H1 (cell line): ENCODE data around the gene ZRANB2. TPM values are rescaled to one million over a fixed set of nuclear protein-coding genes. Genes with fewer than 3 reads are reported as not detected.

Source experiments
- CTCF ChIA-PET: fragments of 300-600 bp; sonication (Branson Sonifier 250); formaldehyde crosslinking; loops from one replicate; lab custom pipeline; 2021; ENCODE audit not compliant: partially characterized antibody; lab: Charles Lee
- POLR2A ChIA-PET: fragments of 300-600 bp; sonication (Branson Sonifier 250); formaldehyde crosslinking; loops from one replicate; lab custom pipeline; 2021; ENCODE audit warnings: inconsistent platforms; ENCODE audit not compliant: partially characterized antibody; lab: Charles Lee
- DNase-seq, 2 experiments: peaks; one replicate each; pipeline versions ENCODE4 v3.0.0 to v3.0.0-alpha.2; 2010 to 2022; ENCODE audit warnings: low spot score in 2 of 2, low read depth in 1 of 2, mixed read lengths in 1 of 2
- FAIRE-seq: peaks from 2 replicates; lab custom pipeline; 2011; peaks lifted over from hg19 to GRCh38; lab: Jason Lieb, UNC
- H2AFZ ChIP-seq: 2 replicates; pipeline ENCODE4 v1.8.1; 2012; ENCODE audit warnings: low read length, inconsistent platforms
- H2AK5ac ChIP-seq: 2 replicates; pipeline ENCODE4 v1.6.1; 2013; ENCODE audit warnings: low read depth, low read length
- H2BK120ac ChIP-seq: replicated peaks from 2 replicates; pipeline ENCODE3; 2013; ENCODE audit warnings: low read depth, low read length, inconsistent platforms
- H2BK12ac ChIP-seq: 2 replicates; pipeline ENCODE4 v1.6.1; 2013; ENCODE audit warnings: low read depth, low read length
- H2BK15ac ChIP-seq: 2 replicates; pipeline ENCODE4 v1.6.1; 2013; ENCODE audit warnings: low read length
- H2BK20ac ChIP-seq: 2 replicates; pipeline ENCODE4 v1.6.1; 2013; ENCODE audit warnings: low read length
- H2BK5ac ChIP-seq: 2 replicates; pipeline ENCODE4 v1.6.1; 2013; ENCODE audit warnings: low read depth, low read length
- H3K14ac ChIP-seq: 2 replicates; pipeline ENCODE4 v1.6.1; 2013; ENCODE audit warnings: inconsistent platforms; ENCODE audit not compliant: insufficient read length
- H3K18ac ChIP-seq: 2 replicates; pipeline ENCODE4 v1.6.1; 2013; ENCODE audit warnings: low read length; ENCODE audit errors: extremely low read depth
- H3K23ac ChIP-seq: 2 replicates; pipeline ENCODE4 v1.6.1; 2013; ENCODE audit warnings: inconsistent platforms; ENCODE audit not compliant: insufficient read length
- H3K23me2 ChIP-seq: 2 replicates; pipeline ENCODE4 v1.6.1; 2013; ENCODE audit warnings: low read depth, low read length
- H3K27ac ChIP-seq: 2 replicates; pipeline ENCODE4 v1.6.1; 2011; ENCODE audit warnings: low read depth, low read length, inconsistent platforms
- H3K27me3 ChIP-seq, 4 experiments: replicated peaks in 1 of 4; 1 replicate in 1 of 4; 2 replicates in 3 of 4; pipeline versions ENCODE4 v1.6.1 to v1.8.1; 2011 to 2013; ENCODE audit warnings: low read length in 3 of 4, mild to moderate bottlenecking in 3 of 4, inconsistent platforms in 2 of 4, mixed read lengths in 2 of 4, moderate library complexity in 1 of 4; ENCODE audit not compliant: control insufficient read depth in 3 of 4, insufficient read depth in 3 of 4; ENCODE audit errors: extremely low read depth in 1 of 4
- H3K36me3 ChIP-seq, 4 experiments: 2 replicates each; pipeline versions ENCODE4 v1.6.1 to v1.8.1; 2011 to 2013; ENCODE audit warnings: mild to moderate bottlenecking in 4 of 4, low read length in 3 of 4, moderate library complexity in 2 of 4, control low read depth in 1 of 4, inconsistent platforms in 1 of 4; ENCODE audit not compliant: insufficient read depth in 4 of 4, control insufficient read depth in 2 of 4
- H3K4ac ChIP-seq: replicated peaks from 2 replicates; pipeline ENCODE3; 2013; ENCODE audit warnings: low read length, low read depth, mixed read lengths, inconsistent platforms; ENCODE audit not compliant: insufficient read length
- H3K4me1 ChIP-seq, 4 experiments: replicated peaks in 1 of 4; 1 replicate in 1 of 4; 2 replicates in 3 of 4; pipeline versions ENCODE4 v1.6.1 to v1.8.1; 2011 to 2013; ENCODE audit warnings: low read length in 3 of 4, inconsistent platforms in 2 of 4, mixed read lengths in 1 of 4; ENCODE audit not compliant: insufficient read depth in 4 of 4, control insufficient read depth in 3 of 4
- H3K4me2 ChIP-seq, 2 experiments: 2 replicates each; pipeline versions ENCODE4 v1.6.1 to v1.8.1; 2011 to 2013; ENCODE audit warnings: low read depth in 2 of 2, low read length in 2 of 2, control low read depth in 1 of 2, inconsistent platforms in 1 of 2, mild to moderate bottlenecking in 1 of 2; ENCODE audit not compliant: insufficient read depth in 1 of 2
- H3K4me3 ChIP-seq, 4 experiments: fragments of 200-600, 300-600 bp in 1 of 4; sonication (generic), shearing (Covaris generic), sonication (Bioruptor Twin) in 1 of 4; 2 replicates each; pipeline versions ENCODE4 v1.5.1 to v1.8.1; 2011 to 2016; ENCODE audit warnings: low read length in 4 of 4, low read depth in 3 of 4, control low read depth in 2 of 4, inconsistent platforms in 2 of 4, mild to moderate bottlenecking in 2 of 4, mixed read lengths in 1 of 4, moderate library complexity in 1 of 4; ENCODE audit not compliant: insufficient read depth in 2 of 4; ENCODE audit errors: extremely low read depth in 1 of 4
- H3K56ac ChIP-seq: replicated peaks from 2 replicates; pipeline ENCODE3; 2013; ENCODE audit warnings: low read depth, mild to moderate bottlenecking, mixed read lengths, low read length, inconsistent platforms; ENCODE audit not compliant: insufficient read length
- H3K79me1 ChIP-seq: 2 replicates; pipeline ENCODE4 v1.6.1; 2013; ENCODE audit warnings: low read depth, low read length, control low read depth
- H3K79me2 ChIP-seq, 2 experiments: 2 replicates each; pipeline versions ENCODE4 v1.6.1 to v1.8.1; 2012 to 2013; ENCODE audit warnings: low read length in 2 of 2, mild to moderate bottlenecking in 2 of 2, inconsistent platforms in 1 of 2; ENCODE audit not compliant: insufficient read depth in 2 of 2, control insufficient read depth in 1 of 2
- H3K9ac ChIP-seq, 4 experiments: replicated peaks in 1 of 4; 1 replicate in 1 of 4; 2 replicates in 3 of 4; pipeline versions ENCODE4 v1.6.1 to v1.8.1; 2011 to 2013; ENCODE audit warnings: low read depth in 3 of 4, low read length in 3 of 4, control low read depth in 2 of 4, mild to moderate bottlenecking in 2 of 4, moderate library complexity in 2 of 4, inconsistent platforms in 1 of 4; ENCODE audit errors: extremely low read depth in 1 of 4
- H3K9me3 ChIP-seq, 2 experiments: 2 replicates each; pipeline versions ENCODE4 v1.6.1 to v1.8.1; 2012 to 2013; ENCODE audit warnings: mild to moderate bottlenecking in 2 of 2, moderate library complexity in 2 of 2, control low read depth in 1 of 2, inconsistent platforms in 1 of 2, low read depth in 1 of 2, low read length in 1 of 2, mixed read lengths in 1 of 2; ENCODE audit not compliant: insufficient read depth in 2 of 2
- H4K20me1 ChIP-seq, 2 experiments: replicated peaks in 1 of 2; 2 replicates each; pipeline versions ENCODE3 to v1.8.1; 2011 to 2013; ENCODE audit warnings: inconsistent platforms in 2 of 2, low read length in 2 of 2, mild to moderate bottlenecking in 1 of 2; ENCODE audit not compliant: insufficient read depth in 2 of 2, control insufficient read depth in 1 of 2
- H4K5ac ChIP-seq: 2 replicates; pipeline ENCODE4 v1.6.1; 2013; ENCODE audit warnings: low read length, low read depth, mixed read lengths, inconsistent platforms; ENCODE audit not compliant: insufficient read length
- H4K8ac ChIP-seq: 2 replicates; pipeline ENCODE4 v1.8.0; 2013; ENCODE audit warnings: mild to moderate bottlenecking, moderate library complexity, low read length, inconsistent platforms; ENCODE audit not compliant: insufficient read depth; ENCODE audit errors: extremely low read depth
- H4K91ac ChIP-seq: replicated peaks from 2 replicates; pipeline ENCODE3; 2013; ENCODE audit warnings: low read length, mixed read lengths, inconsistent platforms; ENCODE audit not compliant: insufficient read length
- EP300 ChIP-seq, 2 experiments: IDR thresholded peaks; 1 replicate in 1 of 2; 2 replicates in 1 of 2; pipeline ENCODE4 v1.6.1; 2011 to 2012; ENCODE audit warnings: low read depth in 2 of 2, low read length in 2 of 2, mild to moderate bottlenecking in 2 of 2, borderline replicate concordance in 1 of 2, inconsistent platforms in 1 of 2, moderate library complexity in 1 of 2
- TCF12 ChIP-seq: IDR thresholded peaks from 2 replicates; pipeline ENCODE4 v1.6.1; 2011; ENCODE audit warnings: low read depth, mild to moderate bottlenecking, low read length
- WGBS, 2 experiments: shearing (Covaris generic) in 1 of 2; methylation state at CpG; one replicate each; pipeline versions ENCODE4 v1.1.6 to v1.1.7; 2013 to 2015; ENCODE audit warnings: low lambda C conversion rate in 2 of 2, mixed read lengths in 2 of 2, inconsistent platforms in 1 of 2, low coverage in 1 of 2, missing lambda C conversion rate in 1 of 2; ENCODE audit not compliant: insufficient replicate concordance in 2 of 2, insufficient coverage in 1 of 2, insufficient read length in 1 of 2; ENCODE audit errors: extremely low coverage in 1 of 2, missing lambda C conversion rate in 1 of 2; 5-methylcytosine and 5-hydroxymethylcytosine counted together
- polyA plus RNA-seq, 7 experiments: library from polyadenylated mRNA; depleted of rRNA in 3 of 7; stranded (reverse) in 5 of 7; unstranded in 2 of 7; fragments of >200 nt in 5 of 7; fragments of 200-250 nt in 2 of 7; gene quantifications; 1 replicate in 5 of 7; 2 replicates in 1 of 7; 4 replicates in 1 of 7; pipeline versions ENCODE4 v1.2.1 to v1.2.3, GENCODE V29; 2011 to 2013; ENCODE audit warnings: missing spikeins in 2 of 7, mixed read lengths in 2 of 7
- total RNA-seq: library from RNA; stranded (reverse); fragmentation: NEBNext Ultra II Directional; extraction: Animal tissue kit (Norgen Biotek cat#: 25700); gene quantifications from 2 replicates; pipeline ENCODE4 v1.2.1, GENCODE V29; 2021

The ZRANB2 gene
- total and polyA plus RNA-seq, 2 of the 8 experiments (the other 6 are each of a cell fraction or from before 2014, with no cell fraction given), result 35.8 to 103 TPM

GRCh38 chr1:71027991-71028390 lies 52.8 kb downstream of the ZRANB2 start:
- Histone ChIP-seq H4K5ac (no peak overlapping the region), H3K23me2 (no peaks in the 10 kb centered on the region), H3K27ac (no peak overlapping the region), H3K56ac (no peak overlapping the region), H3K18ac (no peak overlapping the region), H4K8ac (no peak overlapping the region), H2BK5ac (no peak overlapping the region), H3K9me3 (no peaks in the 10 kb centered on the region), H3K23ac (no peak overlapping the region), H3K14ac (no peak overlapping the region), H4K20me1 (no peaks in the 10 kb centered on the region), H3K4ac (no peak overlapping the region), H2AFZ (peak overlapping the region; percentile 43; the same call in 1 of the 2 replicates), H3K27me3 (no peaks in the 10 kb centered on the region), H3K79me2 (no peaks in the 10 kb centered on the region), H2BK12ac (no peak overlapping the region), H2BK20ac (no peak overlapping the region), H2BK120ac (no peak overlapping the region), H3K79me1 (no peaks in the 10 kb centered on the region), H3K9ac (no peak overlapping the region), H3K4me1 (no peaks in the 10 kb centered on the region), H3K4me2 (no peak overlapping the region), H3K36me3 (no peaks in the 10 kb centered on the region), H2BK15ac (no peak overlapping the region), H2AK5ac (no peak overlapping the region), H4K91ac (no peak overlapping the region), H3K4me3 (no peak overlapping the region)
- FAIRE-seq (no peak), DNase-seq (no peak)
- WGBS, 2 experiments, result 94% methylated on average over 7 of the region's 7 CpGs; no CpG with 5 or more reads in 1 of the 2 experiments
- POLR2A ChIA-PET, result no interaction called here
- CTCF ChIA-PET, result no interaction called here
- no peak for TF ChIP-seq EP300 (IDR thresholded peaks at IDR 0.05; ENCODE audit: borderline replicate concordance in 1 of 2, low read depth in 2 of 2, low read length in 2 of 2)
- TF ChIP-seq TCF12, result no peak
